ENCODE data around the gene MCOLN2. TPM values are rescaled to one million over a fixed set of nuclear protein-coding genes. Genes with fewer than 3 reads are reported as not detected.

The MCOLN2 gene
- total RNA-seq, 2 experiments from 2014 or later: 9.7 TPM

- POLR2A ChIA-PET: no interaction called here
- Mint-ChIP-seq H3K4me3 (no peak overlapping the region), H3K36me3 (ENCODE audit: low read depth) (peaks cover 7% of the 10 kb centered on the region), H3K27me3 (peaks cover 5% of the 10 kb centered on the region), H3K4me1 (ENCODE audit: low read depth) (no peaks in the 10 kb centered on the region), H3K27ac (no peak overlapping the region), H3K9me3 (no peaks in the 10 kb centered on the region)
- no peak for TF ChIP-seq CTCF (IDR thresholded peaks at IDR 0.05)
- H3K36me3 ChIP-seq (ENCODE audit: insufficient read depth, low read length): no peaks in the 10 kb centered on the region
- H3K27me3 ChIP-seq (ENCODE audit: control insufficient read depth in 1 of 2, insufficient read depth in 2 of 2, low read length in 2 of 2): no peaks in the 10 kb centered on the region
- CTCF ChIA-PET: interaction anchor here (4.2 kb wide), 1 partner anchor 12 kb away, joined by 14 read pairs; no protein-coding TSS in a partner anchor
- H3K27ac ChIP-seq (ENCODE audit: low read depth in 1 of 2, low read length in 2 of 2): no peak overlapping the region
- H3K9me3 ChIP-seq (ENCODE audit: control insufficient read depth in 1 of 2, insufficient read depth in 1 of 2, low read length in 2 of 2): no peaks in the 10 kb centered on the region
- intact Hi-C loops (cut with DNase I, micrococcal nuclease): no loop called here
- H3K4me3 ChIP-seq (ENCODE audit: low read length): no peak overlapping the region
- ATAC-seq (ENCODE audit: poor library complexity) (no peak), DNase-seq (no peak)
- no peaks in the 10 kb centered on the region for H3K4me1 ChIP-seq (ENCODE audit: insufficient read depth, low read length)
These were observed 40.3 kb downstream of the MCOLN2 start for GRCh38 chr1:84956655-84957054.

- Histone ChIP-seq H3K27me3 (ENCODE audit: control insufficient read depth in 1 of 2, insufficient read depth in 2 of 2, low read length in 2 of 2) (no peaks in the 10 kb centered on the region), H3K4me3 (ENCODE audit: low read length) (no peak overlapping the region), H3K36me3 (ENCODE audit: insufficient read depth, low read length) (peaks cover 3% of the 10 kb centered on the region), H3K27ac (ENCODE audit: low read depth in 1 of 2, low read length in 2 of 2) (no peak overlapping the region), H3K4me1 (ENCODE audit: insufficient read depth, low read length) (no peaks in the 10 kb centered on the region), H3K9me3 (ENCODE audit: control insufficient read depth in 1 of 2, insufficient read depth in 1 of 2, low read length in 2 of 2) (no peaks in the 10 kb centered on the region)
- Mint-ChIP-seq H3K27me3 (peaks cover 5% of the 10 kb centered on the region), H3K9me3 (no peaks in the 10 kb centered on the region), H3K36me3 (ENCODE audit: low read depth) (peaks cover 9% of the 10 kb centered on the region), H3K4me3 (no peak overlapping the region), H3K4me1 (ENCODE audit: low read depth) (no peaks in the 10 kb centered on the region), H3K27ac (no peak overlapping the region)
- ChIA-PET CTCF (interaction anchor here (4.2 kb wide), 1 partner anchor 11 kb away, joined by 14 read pairs; no protein-coding TSS in a partner anchor), POLR2A (no interaction called here)
- no peak for DNase-seq
- ATAC-seq (ENCODE audit: poor library complexity): no peak
- no peak for TF ChIP-seq CTCF (IDR thresholded peaks at IDR 0.05)
- intact Hi-C loops (cut with DNase I, micrococcal nuclease): no loop called here
These were observed 40.8 kb downstream of the MCOLN2 start for GRCh38 chr1:84956097-84956496.

GRCh38 chr1:84949664-84950063 lies 47.2 kb downstream of the MCOLN2 start:
- intact Hi-C loops (cut with DNase I, micrococcal nuclease): loop anchor here (5.0 kb wide), 2 partner anchors 48 to 1068 kb away; partner anchors contain the start of gene MCOLN2 (in 1 of the 2)
- Mint-ChIP-seq H3K9me3 (peaks cover 2% of the 10 kb centered on the region), H3K27ac (no peak overlapping the region), H3K36me3 (ENCODE audit: low read depth) (peaks cover 32% of the 10 kb centered on the region), H3K4me1 (ENCODE audit: low read depth) (peaks cover 14% of the 10 kb centered on the region), H3K27me3 (no peaks in the 10 kb centered on the region), H3K4me3 (no peak overlapping the region)
- no peak for DNase-seq
- Histone ChIP-seq H3K9me3 (ENCODE audit: control insufficient read depth in 1 of 2, insufficient read depth in 1 of 2, low read length in 2 of 2) (peaks cover 8 to 10% of the 10 kb centered on the region in 2 experiments), H3K27me3 (ENCODE audit: control insufficient read depth in 1 of 2, insufficient read depth in 2 of 2, low read length in 2 of 2) (no peaks in the 10 kb centered on the region), H3K36me3 (ENCODE audit: insufficient read depth, low read length) (peaks cover 3% of the 10 kb centered on the region), H3K4me3 (ENCODE audit: low read length) (no peak overlapping the region), H3K4me1 (ENCODE audit: insufficient read depth, low read length) (peaks cover 10% of the 10 kb centered on the region), H3K27ac (ENCODE audit: low read depth in 1 of 2, low read length in 2 of 2) (no peak overlapping the region)
- no peak for TF ChIP-seq CTCF (IDR thresholded peaks at IDR 0.05)
- ChIA-PET POLR2A (no interaction called here), CTCF (interaction anchor here (1.0 kb wide), 1 partner anchor 9 kb away, joined by 4 read pairs; no protein-coding TSS in a partner anchor)
- no peak for ATAC-seq (ENCODE audit: poor library complexity)

Data from CD4-positive, alpha-beta T cell (primary cell).